ENCODE results near the gene CLMP.
"Not testable (repeated sequence)": the region's sequence is repeated elsewhere in the genome, so short reads cannot be mapped to it uniquely, and the experiment has no call there.

Gene CLMP

GRCh38 chr11:123216249-123216648 is 21.2 kb upstream of the CLMP start:
- no peak for DNase-seq

- no peak for DNase-seq
Measured at GRCh38 chr11:123214940-123215339, 19.9 kb upstream of the CLMP start.

GRCh38 chr11:123214396-123214795 is 19.3 kb upstream of the CLMP start:
- DNase-seq: no peak

- DNase-seq: no peak
Measured at GRCh38 chr11:123213307-123213771, 18.3 kb upstream of the CLMP start.

- DNase-seq: no peak
Measured at GRCh38 chr11:123212406-123212805, 17.4 kb upstream of the CLMP start.

- no peak for DNase-seq
Measured at GRCh38 chr11:123211981-123212380, 16.9 kb upstream of the CLMP start.

GRCh38 chr11:123211149-123211852 is 16.3 kb upstream of the CLMP start:
- no peak for DNase-seq

- no peak for DNase-seq
Measured at GRCh38 chr11:123209591-123209990, 14.5 kb upstream of the CLMP start.

- DNase-seq: no peak
Measured at GRCh38 chr11:123206791-123207434, 11.9 kb upstream of the CLMP start.

- DNase-seq: not testable (repeated sequence)
Measured at GRCh38 chr11:123206055-123206454, 11.0 kb upstream of the CLMP start.

GRCh38 chr11:123203934-123204333 is 8.9 kb upstream of the CLMP start:
- no peak for DNase-seq

GRCh38 chr11:123203471-123203870 is 8.4 kb upstream of the CLMP start:
- no peak for DNase-seq

GRCh38 chr11:123202155-123203151 is 7.4 kb upstream of the CLMP start:
- no peak for DNase-seq

- DNase-seq: no peak
Measured at GRCh38 chr11:123200264-123200663, 5.2 kb upstream of the CLMP start.

- DNase-seq: no peak
Measured at GRCh38 chr11:123197711-123198110, 2.7 kb upstream of the CLMP start.

- no peak for DNase-seq
Measured at GRCh38 chr11:123196060-123196714, 1.1 kb upstream of the CLMP start.

GRCh38 chr11:123194337-123195187 is 486 bp downstream of the CLMP start:
- DNase-seq: no peak

GRCh38 chr11:123193742-123194141 is 1.3 kb downstream of the CLMP start:
- DNase-seq: no peak

GRCh38 chr11:123191939-123192338 is 3.1 kb downstream of the CLMP start:
- no peak for DNase-seq

GRCh38 chr11:123190518-123190917 is 4.5 kb downstream of the CLMP start:
- no peak for DNase-seq

GRCh38 chr11:123188508-123189165 is 6.4 kb downstream of the CLMP start:
- DNase-seq: no peak
